Adrenal gland (tissue), 5 donors: ENCODE measurements around the gene AUNIP.
A peak's percentile ranks its signal among the peaks of the same experiment; 100 is the strongest.

ENCODE experiments used
- CTCF ChIP-seq, 6 experiments: fragments of 450-650 bp in 4 of 6; fragments of 200-600 bp in 2 of 6; sonication (generic) in 1 of 6; IDR thresholded peaks; 1 replicate in 5 of 6; 2 replicates in 1 of 6; pipeline versions ENCODE4 v1.5.1 to v1.8.0; 2016 to 2021; ENCODE audit warnings: antibody characterized with exemption in 6 of 6, mild to moderate bottlenecking in 2 of 6, moderate library complexity in 1 of 6
- POLR2A ChIP-seq, 2 donors: fragments of 450-650 bp; IDR thresholded peaks; one replicate each; pipeline ENCODE4 v1.6.1; 2017; ENCODE audit warnings: antibody characterized with exemption in 2 of 2, mild to moderate bottlenecking in 2 of 2, moderate library complexity in 1 of 2
- donor health status: DM: no; HTN: no; CAD: no.

GRCh38 chr1:25895365-25895990 is 36.2 kb upstream of the AUNIP start:
- TF ChIP-seq CTCF (IDR thresholded peaks at IDR 0.05) (peak; percentile 96 to 100 (median 99)), POLR2A (IDR thresholded peaks at IDR 0.05) (no peak)
